HL-60 (cell line): ENCODE data around the gene SLC25A52.
"Not testable (repeated sequence)": the region's sequence is repeated elsewhere in the genome, so short reads cannot be mapped to it uniquely, and the experiment has no call there.

Experiments used
- DNase-seq, 2 experiments: peaks; one replicate each; pipeline ENCODE4 v3.0.0-alpha.2; 2010 to 2020; ENCODE audit warnings: low read depth in 1 of 2, low spot score in 1 of 2
- H3K27ac ChIP-seq: fragments of 250-450 bp; sonication (Bioruptor Pico); replicated peaks from 2 replicates; pipeline ENCODE4 v1.5.1; 2020; ENCODE audit warnings: mild to moderate bottlenecking, moderate library complexity
- H3K27me3 ChIP-seq: fragments of 250-450 bp; sonication (Bioruptor Pico); 2 replicates; pipeline ENCODE4 v1.5.1; 2021; ENCODE audit warnings: mild to moderate bottlenecking, moderate library complexity; ENCODE audit not compliant: insufficient read depth, poor library complexity, severe bottlenecking
- H3K4me3 ChIP-seq: replicated peaks from 2 replicates; pipeline ENCODE4 v1.5.1; 2011; ENCODE audit warnings: mild to moderate bottlenecking, control low read depth, low read length; ENCODE audit not compliant: insufficient read depth
- GABPA ChIP-seq: IDR thresholded peaks from 2 replicates; pipeline ENCODE4 v1.6.1; 2012; ENCODE audit warnings: low read depth
- POLR2AphosphoS5 ChIP-seq: IDR thresholded peaks from 2 replicates; pipeline ENCODE4 v1.6.1; 2012; ENCODE audit warnings: low read depth
- SPI1 ChIP-seq: IDR thresholded peaks from 2 replicates; pipeline ENCODE4 v1.6.1; 2012; ENCODE audit warnings: low read depth, mild to moderate bottlenecking, borderline replicate concordance
- TF ChIP-seq, protein P1 (sequence below): IDR thresholded peaks from one replicate; pipeline ENCODE4 v1.5.1; 2011; ENCODE audit warnings: low read length, control low read depth, inconsistent platforms; ENCODE audit not compliant: insufficient read depth
- TF ChIP-seq, protein P2 (sequence below): IDR thresholded peaks from 2 replicates; pipeline ENCODE4 v1.6.1; 2012; ENCODE audit warnings: low read depth; ENCODE audit not compliant: insufficient replicate concordance

Gene SLC25A52

DNA sequence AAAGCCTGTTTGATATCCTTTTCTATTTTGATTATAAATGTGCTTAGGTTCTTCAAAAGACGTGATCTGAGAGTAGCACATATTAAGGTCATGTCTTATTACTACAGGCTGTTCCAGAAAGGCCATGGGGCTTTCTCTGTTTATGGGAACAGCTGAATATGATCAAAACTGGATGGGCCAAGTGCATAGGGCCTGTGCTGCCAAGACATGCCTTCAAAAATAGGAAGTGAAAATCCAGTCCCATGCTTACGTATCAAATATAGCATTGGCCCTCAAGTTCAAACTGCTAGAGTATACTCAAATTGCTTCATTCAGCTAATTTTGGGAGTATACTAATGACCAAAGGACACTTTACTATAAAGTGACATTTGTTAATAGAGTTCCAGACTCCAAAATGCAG, 24.1 kb downstream of the SLC25A52 start:
- H3K4me3 ChIP-seq: no peak overlapping the region
- H3K27ac ChIP-seq: no peak overlapping the region
- peak in 1 of 2 experiments; percentile 7 for DNase-seq
- TF ChIP-seq POLR2AphosphoS5 (no peak), SPI1 (peak; percentile 66), GABPA (no peak)
- TF ChIP-seq, protein P1, sequence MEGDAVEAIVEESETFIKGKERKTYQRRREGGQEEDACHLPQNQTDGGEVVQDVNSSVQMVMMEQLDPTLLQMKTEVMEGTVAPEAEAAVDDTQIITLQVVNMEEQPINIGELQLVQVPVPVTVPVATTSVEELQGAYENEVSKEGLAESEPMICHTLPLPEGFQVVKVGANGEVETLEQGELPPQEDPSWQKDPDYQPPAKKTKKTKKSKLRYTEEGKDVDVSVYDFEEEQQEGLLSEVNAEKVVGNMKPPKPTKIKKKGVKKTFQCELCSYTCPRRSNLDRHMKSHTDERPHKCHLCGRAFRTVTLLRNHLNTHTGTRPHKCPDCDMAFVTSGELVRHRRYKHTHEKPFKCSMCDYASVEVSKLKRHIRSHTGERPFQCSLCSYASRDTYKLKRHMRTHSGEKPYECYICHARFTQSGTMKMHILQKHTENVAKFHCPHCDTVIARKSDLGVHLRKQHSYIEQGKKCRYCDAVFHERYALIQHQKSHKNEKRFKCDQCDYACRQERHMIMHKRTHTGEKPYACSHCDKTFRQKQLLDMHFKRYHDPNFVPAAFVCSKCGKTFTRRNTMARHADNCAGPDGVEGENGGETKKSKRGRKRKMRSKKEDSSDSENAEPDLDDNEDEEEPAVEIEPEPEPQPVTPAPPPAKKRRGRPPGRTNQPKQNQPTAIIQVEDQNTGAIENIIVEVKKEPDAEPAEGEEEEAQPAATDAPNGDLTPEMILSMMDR: no peak
- no peaks in the 10 kb centered on the region for H3K27me3 ChIP-seq

- DNase-seq: no peak
Observed at GRCh38 chr18:31731628-31732027, 29.1 kb downstream of the SLC25A52 start.

GRCh38 chr18:31729196-31729595, 31.5 kb downstream of the SLC25A52 start:
- not testable (repeated sequence) for H3K27ac ChIP-seq, DNase-seq, H3K4me3 ChIP-seq
- peaks cover 15% of the 10 kb centered on the region for H3K27me3 ChIP-seq

More at GRCh38 chr18:31731628-31732027, 29.1 kb downstream of the SLC25A52 start:
- Histone ChIP-seq H3K27me3 (peaks cover 10% of the 10 kb centered on the region), H3K4me3 (no peak overlapping the region), H3K27ac (no peak overlapping the region)
- TF ChIP-seq POLR2AphosphoS5 (no peak), SPI1 (no peak), GABPA (no peak)
- TF ChIP-seq, protein P1: no peak
- TF ChIP-seq, protein P2, sequence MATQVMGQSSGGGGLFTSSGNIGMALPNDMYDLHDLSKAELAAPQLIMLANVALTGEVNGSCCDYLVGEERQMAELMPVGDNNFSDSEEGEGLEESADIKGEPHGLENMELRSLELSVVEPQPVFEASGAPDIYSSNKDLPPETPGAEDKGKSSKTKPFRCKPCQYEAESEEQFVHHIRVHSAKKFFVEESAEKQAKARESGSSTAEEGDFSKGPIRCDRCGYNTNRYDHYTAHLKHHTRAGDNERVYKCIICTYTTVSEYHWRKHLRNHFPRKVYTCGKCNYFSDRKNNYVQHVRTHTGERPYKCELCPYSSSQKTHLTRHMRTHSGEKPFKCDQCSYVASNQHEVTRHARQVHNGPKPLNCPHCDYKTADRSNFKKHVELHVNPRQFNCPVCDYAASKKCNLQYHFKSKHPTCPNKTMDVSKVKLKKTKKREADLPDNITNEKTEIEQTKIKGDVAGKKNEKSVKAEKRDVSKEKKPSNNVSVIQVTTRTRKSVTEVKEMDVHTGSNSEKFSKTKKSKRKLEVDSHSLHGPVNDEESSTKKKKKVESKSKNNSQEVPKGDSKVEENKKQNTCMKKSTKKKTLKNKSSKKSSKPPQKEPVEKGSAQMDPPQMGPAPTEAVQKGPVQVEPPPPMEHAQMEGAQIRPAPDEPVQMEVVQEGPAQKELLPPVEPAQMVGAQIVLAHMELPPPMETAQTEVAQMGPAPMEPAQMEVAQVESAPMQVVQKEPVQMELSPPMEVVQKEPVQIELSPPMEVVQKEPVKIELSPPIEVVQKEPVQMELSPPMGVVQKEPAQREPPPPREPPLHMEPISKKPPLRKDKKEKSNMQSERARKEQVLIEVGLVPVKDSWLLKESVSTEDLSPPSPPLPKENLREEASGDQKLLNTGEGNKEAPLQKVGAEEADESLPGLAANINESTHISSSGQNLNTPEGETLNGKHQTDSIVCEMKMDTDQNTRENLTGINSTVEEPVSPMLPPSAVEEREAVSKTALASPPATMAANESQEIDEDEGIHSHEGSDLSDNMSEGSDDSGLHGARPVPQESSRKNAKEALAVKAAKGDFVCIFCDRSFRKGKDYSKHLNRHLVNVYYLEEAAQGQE: no peak

DNA sequence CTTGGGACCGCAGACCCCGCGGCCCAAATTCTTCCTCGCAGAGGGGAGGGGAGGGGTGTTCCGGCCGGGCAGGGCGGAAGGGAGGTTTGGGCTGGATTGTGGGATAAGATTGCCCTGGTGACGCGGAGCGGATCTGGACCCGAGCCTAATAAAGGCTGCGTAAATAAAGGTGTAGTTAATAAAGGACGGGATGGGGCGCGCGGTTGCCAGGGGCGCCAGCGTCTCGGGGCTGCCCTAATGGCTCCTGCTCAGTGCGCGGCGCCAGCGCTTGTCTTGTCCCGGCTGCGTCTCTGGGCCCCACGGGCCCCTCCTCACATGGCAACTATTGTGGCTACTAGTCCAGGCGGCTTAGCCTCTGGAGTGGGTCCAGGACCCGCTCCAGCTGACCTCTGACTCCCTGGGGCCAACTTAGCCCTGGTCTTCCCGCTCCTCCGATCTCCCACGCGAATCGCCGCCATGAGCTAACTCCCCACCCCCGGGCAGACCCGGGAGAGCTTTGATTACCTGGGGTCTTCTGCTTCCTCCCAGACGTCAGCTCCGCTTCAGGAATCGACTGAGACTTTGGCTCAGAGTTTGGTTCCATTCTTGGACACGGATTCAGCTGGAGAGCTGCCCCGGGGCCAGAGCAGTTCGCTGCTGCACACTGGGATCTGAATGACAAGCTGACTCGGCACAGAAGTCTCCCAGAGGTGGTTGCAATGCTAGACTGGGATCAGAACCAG, 36.5 kb downstream of the SLC25A52 start:
- Histone ChIP-seq H3K27me3 (peaks cover 13% of the 10 kb centered on the region), H3K4me3 (peak overlapping the region; percentile 41), H3K27ac (no peak overlapping the region)
- TF ChIP-seq, protein P2: no peak
- TF ChIP-seq GABPA (no peak), SPI1 (no peak), POLR2AphosphoS5 (no peak)
- TF ChIP-seq, protein P1: no peak
- DNase-seq: no peak
